ENCODE results near the gene SYT6.

SYT6 gene

GRCh38 chr1:114176366-114176765, 22.7 kb upstream of the SYT6 start:
- H3K9ac ChIP-seq: no peak overlapping the region
- H2AFZ ChIP-seq (ENCODE audit: low read depth): no peak overlapping the region

GRCh38 chr1:114173680-114174079, 20.0 kb upstream of the SYT6 start:
- TF ChIP-seq CTCF (conservative IDR thresholded peaks at IDR 0.05; ENCODE audit: low read depth, low read length): no peak
- no peak overlapping the region for H3K4me2 ChIP-seq
- no peaks in the 10 kb centered on the region for H3K79me2 ChIP-seq (ENCODE audit: insufficient read depth, low read depth)
- no peak overlapping the region for H2AFZ ChIP-seq (ENCODE audit: low read depth)
- no peak overlapping the region for H3K9ac ChIP-seq
- no peaks in the 10 kb centered on the region for H4K20me1 ChIP-seq (ENCODE audit: insufficient read depth)
- H3K36me3 ChIP-seq (ENCODE audit: insufficient read depth): no peaks in the 10 kb centered on the region
- no peak overlapping the region for H3K27ac ChIP-seq
- no peak overlapping the region for H3K4me3 ChIP-seq (IDR thresholded peaks at IDR 0.05; ENCODE audit: insufficient read depth, low read depth, low read length)
- no peaks in the 10 kb centered on the region for H3K4me1 ChIP-seq (ENCODE audit: low read depth, poor library complexity, severe bottlenecking)
- no peaks in the 10 kb centered on the region for H3K27me3 ChIP-seq (ENCODE audit: insufficient read depth, low read depth)

More at GRCh38 chr1:114176366-114176765, 22.7 kb upstream of the SYT6 start:
- no peak for TF ChIP-seq CTCF (conservative IDR thresholded peaks at IDR 0.05; ENCODE audit: low read depth, low read length)
- H3K36me3 ChIP-seq (ENCODE audit: insufficient read depth): no peaks in the 10 kb centered on the region
- H3K4me1 ChIP-seq (ENCODE audit: low read depth, poor library complexity, severe bottlenecking): no peaks in the 10 kb centered on the region
- H3K4me3 ChIP-seq (IDR thresholded peaks at IDR 0.05; ENCODE audit: insufficient read depth, low read depth, low read length): no peak overlapping the region
- H3K27me3 ChIP-seq (ENCODE audit: insufficient read depth, low read depth): no peaks in the 10 kb centered on the region
- H3K79me2 ChIP-seq (ENCODE audit: insufficient read depth, low read depth): no peaks in the 10 kb centered on the region
- no peak overlapping the region for H3K4me2 ChIP-seq
- no peak overlapping the region for H3K27ac ChIP-seq
- no peaks in the 10 kb centered on the region for H4K20me1 ChIP-seq (ENCODE audit: insufficient read depth)

GRCh38 chr1:114169509-114169908, 15.8 kb upstream of the SYT6 start:
- Histone ChIP-seq H3K4me1 (ENCODE audit: low read depth, poor library complexity, severe bottlenecking) (no peaks in the 10 kb centered on the region), H3K27ac (no peak overlapping the region), H4K20me1 (ENCODE audit: insufficient read depth) (no peaks in the 10 kb centered on the region), H2AFZ (ENCODE audit: low read depth) (no peak overlapping the region), H3K27me3 (ENCODE audit: insufficient read depth, low read depth) (no peaks in the 10 kb centered on the region), H3K79me2 (ENCODE audit: insufficient read depth, low read depth) (no peaks in the 10 kb centered on the region), H3K36me3 (ENCODE audit: insufficient read depth) (no peaks in the 10 kb centered on the region), H3K4me3 (IDR thresholded peaks at IDR 0.05; ENCODE audit: insufficient read depth, low read depth, low read length) (no peak overlapping the region), H3K9ac (no peak overlapping the region), H3K4me2 (no peak overlapping the region)
- TF ChIP-seq CTCF (conservative IDR thresholded peaks at IDR 0.05; ENCODE audit: low read depth, low read length): no peak

GRCh38 chr1:114167226-114167625, 13.6 kb upstream of the SYT6 start:
- Histone ChIP-seq H3K4me3 (IDR thresholded peaks at IDR 0.05; ENCODE audit: insufficient read depth, low read depth, low read length) (no peak overlapping the region), H2AFZ (ENCODE audit: low read depth) (no peak overlapping the region), H3K79me2 (ENCODE audit: insufficient read depth, low read depth) (no peaks in the 10 kb centered on the region), H3K27me3 (ENCODE audit: insufficient read depth, low read depth) (no peaks in the 10 kb centered on the region), H4K20me1 (ENCODE audit: insufficient read depth) (no peaks in the 10 kb centered on the region), H3K4me2 (no peak overlapping the region), H3K36me3 (ENCODE audit: insufficient read depth) (no peaks in the 10 kb centered on the region), H3K4me1 (ENCODE audit: low read depth, poor library complexity, severe bottlenecking) (no peaks in the 10 kb centered on the region), H3K9ac (no peak overlapping the region), H3K27ac (no peak overlapping the region)
- no peak for TF ChIP-seq CTCF (conservative IDR thresholded peaks at IDR 0.05; ENCODE audit: low read depth, low read length)
